Measurements from ENCODE around the gene RABEP2.
"Not testable (repeated sequence)": the region's sequence is repeated elsewhere in the genome, so short reads cannot be mapped to it uniquely, and the experiment has no call there.

The RABEP2 gene

GRCh38 chr16:28869201-28869600 lies 55.8 kb downstream of the RABEP2 start:
- no peaks in the 10 kb centered on the region for H3F3A ChIP-seq (ENCODE audit: low read depth)
- H2AFZ ChIP-seq (ENCODE audit: low read length): no peak overlapping the region
- peaks cover 41% of the 10 kb centered on the region; the same call in 1 of the 2 replicates for H3K36me3 ChIP-seq (ENCODE audit: insufficient read depth, low read length)

GRCh38 chr16:28867646-28868045 lies 57.4 kb downstream of the RABEP2 start:
- peaks cover 41% of the 10 kb centered on the region; the same call in 1 of the 2 replicates for H3K36me3 ChIP-seq (ENCODE audit: insufficient read depth, low read length)
- not testable (repeated sequence) for H3K4me2 ChIP-seq (ENCODE audit: low read depth, low read length, poor library complexity, severe bottlenecking)

More at GRCh38 chr16:28869201-28869600, 55.8 kb downstream of the RABEP2 start:
- Histone ChIP-seq H4K20me1 (ENCODE audit: insufficient read depth, low read length, poor library complexity, severe bottlenecking) (peaks cover 22% of the 10 kb centered on the region), H3K4me2 (ENCODE audit: low read depth, low read length, poor library complexity, severe bottlenecking) (no peak overlapping the region), H3K4me3 (ENCODE audit: low read length, poor library complexity, severe bottlenecking) (no peak overlapping the region), H3K4me1 (ENCODE audit: insufficient read depth, low read length, poor library complexity, severe bottlenecking) (peaks cover 12% of the 10 kb centered on the region), H3K79me2 (ENCODE audit: insufficient read depth, low read length) (peaks cover 33% of the 10 kb centered on the region), H3K9me3 (ENCODE audit: insufficient read depth, low read depth, low read length) (no peaks in the 10 kb centered on the region), H3K9ac (ENCODE audit: low read depth, low read length, poor library complexity, severe bottlenecking) (no peak overlapping the region), H3K27me3 (ENCODE audit: insufficient read depth, low read length, poor library complexity, severe bottlenecking) (no peaks in the 10 kb centered on the region), H3K9me2 (replicated peaks; ENCODE audit: low read depth, low read length) (no peaks in the 10 kb centered on the region)
- TF ChIP-seq EZH2phosphoT487 (IDR thresholded peaks at IDR 0.05; ENCODE audit: borderline replicate concordance): no peak
- TF ChIP-seq CTCF (conservative IDR thresholded peaks at IDR 0.05; ENCODE audit: low read length): no peak

GRCh38 chr16:28867241-28867640 lies 57.8 kb downstream of the RABEP2 start:
- H3K27me3 ChIP-seq (ENCODE audit: insufficient read depth, low read length, poor library complexity, severe bottlenecking): no peaks in the 10 kb centered on the region
- no peak overlapping the region for H3K9ac ChIP-seq (ENCODE audit: low read depth, low read length, poor library complexity, severe bottlenecking)
- H3K9me3 ChIP-seq (ENCODE audit: insufficient read depth, low read depth, low read length): no peaks in the 10 kb centered on the region
- H3K36me3 ChIP-seq (ENCODE audit: insufficient read depth, low read length): peaks cover 41% of the 10 kb centered on the region; the same call in 1 of the 2 replicates
- peaks cover 18% of the 10 kb centered on the region for H4K20me1 ChIP-seq (ENCODE audit: insufficient read depth, low read length, poor library complexity, severe bottlenecking)
- no peak overlapping the region for H2AFZ ChIP-seq (ENCODE audit: low read length)
- peaks cover 12% of the 10 kb centered on the region for H3K4me1 ChIP-seq (ENCODE audit: insufficient read depth, low read length, poor library complexity, severe bottlenecking)
- no peaks in the 10 kb centered on the region for H3K9me2 ChIP-seq (replicated peaks; ENCODE audit: low read depth, low read length)
- no peak overlapping the region for H3K4me3 ChIP-seq (ENCODE audit: low read length, poor library complexity, severe bottlenecking)
- H3K4me2 ChIP-seq (ENCODE audit: low read depth, low read length, poor library complexity, severe bottlenecking): no peak overlapping the region
- no peak for TF ChIP-seq EZH2phosphoT487 (IDR thresholded peaks at IDR 0.05; ENCODE audit: borderline replicate concordance)
- no peak for TF ChIP-seq CTCF (conservative IDR thresholded peaks at IDR 0.05; ENCODE audit: low read length)
- H3K79me2 ChIP-seq (ENCODE audit: insufficient read depth, low read length): peaks cover 44% of the 10 kb centered on the region
- no peaks in the 10 kb centered on the region for H3F3A ChIP-seq (ENCODE audit: low read depth)

More at GRCh38 chr16:28867646-28868045, 57.4 kb downstream of the RABEP2 start:
- H3K9me2 ChIP-seq (replicated peaks; ENCODE audit: low read depth, low read length); H3F3A ChIP-seq (ENCODE audit: low read depth); H3K27me3 ChIP-seq (ENCODE audit: insufficient read depth, low read length, poor library complexity, severe bottlenecking); H3K9ac ChIP-seq (ENCODE audit: low read depth, low read length, poor library complexity, severe bottlenecking); H3K4me3 ChIP-seq (ENCODE audit: low read length, poor library complexity, severe bottlenecking); H2AFZ ChIP-seq (ENCODE audit: low read length); H3K9me3 ChIP-seq (ENCODE audit: insufficient read depth, low read depth, low read length): not testable (repeated sequence)
- Histone ChIP-seq H3K79me2 (ENCODE audit: insufficient read depth, low read length) (peaks cover 40% of the 10 kb centered on the region), H3K4me1 (ENCODE audit: insufficient read depth, low read length, poor library complexity, severe bottlenecking) (peaks cover 12% of the 10 kb centered on the region), H4K20me1 (ENCODE audit: insufficient read depth, low read length, poor library complexity, severe bottlenecking) (peaks cover 18% of the 10 kb centered on the region)

- H3K27me3 ChIP-seq (ENCODE audit: insufficient read depth, low read length, poor library complexity, severe bottlenecking): no peaks in the 10 kb centered on the region
- no peaks in the 10 kb centered on the region for H3K9me3 ChIP-seq (ENCODE audit: insufficient read depth, low read depth, low read length)
- H3K9me2 ChIP-seq (replicated peaks; ENCODE audit: low read depth, low read length): no peaks in the 10 kb centered on the region
- H3K4me1 ChIP-seq (ENCODE audit: insufficient read depth, low read length, poor library complexity, severe bottlenecking): peaks cover 12% of the 10 kb centered on the region
- peaks cover 18% of the 10 kb centered on the region for H4K20me1 ChIP-seq (ENCODE audit: insufficient read depth, low read length, poor library complexity, severe bottlenecking)
- no peak overlapping the region for H2AFZ ChIP-seq (ENCODE audit: low read length)
- no peaks in the 10 kb centered on the region for H3F3A ChIP-seq (ENCODE audit: low read depth)
- peak overlapping the region; percentile 17 for H3K9ac ChIP-seq (ENCODE audit: low read depth, low read length, poor library complexity, severe bottlenecking)
- peak overlapping the region; percentile 16 for H3K4me2 ChIP-seq (ENCODE audit: low read depth, low read length, poor library complexity, severe bottlenecking)
- no peak overlapping the region for H3K4me3 ChIP-seq (ENCODE audit: low read length, poor library complexity, severe bottlenecking)
- no peak for TF ChIP-seq CTCF (conservative IDR thresholded peaks at IDR 0.05; ENCODE audit: low read length)
- no peak for TF ChIP-seq EZH2phosphoT487 (IDR thresholded peaks at IDR 0.05; ENCODE audit: borderline replicate concordance)
- H3K79me2 ChIP-seq (ENCODE audit: insufficient read depth, low read length): peaks cover 44% of the 10 kb centered on the region
- H3K36me3 ChIP-seq (ENCODE audit: insufficient read depth, low read length): peaks cover 37% of the 10 kb centered on the region; the same call in 1 of the 2 replicates
These were observed 58.6 kb downstream of the RABEP2 start for GRCh38 chr16:28866454-28866804.
